C4-2B (cell line): ENCODE measurements around the gene POGLUT3.

Experiments
- ZFX ChIP-seq: fragments of 450-650 bp; IDR thresholded peaks from 2 replicates; pipeline ENCODE4 v1.6.1; 2017
- TF ChIP-seq, protein P1 (sequence below): fragments of 450-650 bp; conservative IDR thresholded peaks from 2 replicates; pipeline ENCODE4 v1.5.1; 2017; ENCODE audit warnings: mild to moderate bottlenecking

DNA sequence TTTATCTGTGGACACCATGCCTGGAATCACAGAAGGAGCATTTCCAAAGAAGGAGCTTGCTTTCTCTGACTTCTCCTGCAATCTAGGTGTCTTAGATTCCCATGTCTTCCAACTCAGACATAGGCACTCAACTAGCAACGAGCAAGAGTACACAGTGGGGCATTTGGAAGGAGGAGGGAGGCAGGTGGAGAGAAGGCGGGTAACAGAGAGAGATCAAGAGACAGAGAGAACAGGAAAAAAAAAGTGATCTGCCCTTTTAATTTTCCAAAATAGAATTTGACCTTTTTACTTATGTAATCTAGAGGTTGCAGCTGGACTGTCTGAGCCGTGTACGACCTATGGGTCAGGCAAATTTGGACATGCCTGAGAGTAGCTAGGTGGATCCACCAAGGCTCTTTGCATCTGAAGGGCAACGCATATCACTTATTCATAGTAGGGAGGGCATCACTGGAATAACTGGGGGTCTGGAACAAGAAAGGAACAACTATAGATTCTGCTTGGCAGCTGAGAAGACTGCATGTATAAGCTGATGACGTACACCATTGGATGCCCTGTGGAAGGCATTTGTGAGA lies 37.3 kb upstream of the POGLUT3 start:
- TF ChIP-seq, protein P1, sequence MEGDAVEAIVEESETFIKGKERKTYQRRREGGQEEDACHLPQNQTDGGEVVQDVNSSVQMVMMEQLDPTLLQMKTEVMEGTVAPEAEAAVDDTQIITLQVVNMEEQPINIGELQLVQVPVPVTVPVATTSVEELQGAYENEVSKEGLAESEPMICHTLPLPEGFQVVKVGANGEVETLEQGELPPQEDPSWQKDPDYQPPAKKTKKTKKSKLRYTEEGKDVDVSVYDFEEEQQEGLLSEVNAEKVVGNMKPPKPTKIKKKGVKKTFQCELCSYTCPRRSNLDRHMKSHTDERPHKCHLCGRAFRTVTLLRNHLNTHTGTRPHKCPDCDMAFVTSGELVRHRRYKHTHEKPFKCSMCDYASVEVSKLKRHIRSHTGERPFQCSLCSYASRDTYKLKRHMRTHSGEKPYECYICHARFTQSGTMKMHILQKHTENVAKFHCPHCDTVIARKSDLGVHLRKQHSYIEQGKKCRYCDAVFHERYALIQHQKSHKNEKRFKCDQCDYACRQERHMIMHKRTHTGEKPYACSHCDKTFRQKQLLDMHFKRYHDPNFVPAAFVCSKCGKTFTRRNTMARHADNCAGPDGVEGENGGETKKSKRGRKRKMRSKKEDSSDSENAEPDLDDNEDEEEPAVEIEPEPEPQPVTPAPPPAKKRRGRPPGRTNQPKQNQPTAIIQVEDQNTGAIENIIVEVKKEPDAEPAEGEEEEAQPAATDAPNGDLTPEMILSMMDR = no peak
- no peak for TF ChIP-seq ZFX
